ENCODE results near the gene NTRK3. TPM values are rescaled to one million over a fixed set of nuclear protein-coding genes. Genes with fewer than 3 reads are reported as not detected.

NTRK3 gene
- total RNA-seq, 2 experiments from 2014 or later: not detected

- POLR2A ChIA-PET: no interaction called here
- Mint-ChIP-seq H3K9me3 (ENCODE audit: insufficient read depth) (no peaks in the 10 kb centered on the region), H3K27ac (no peak overlapping the region), H3K36me3 (ENCODE audit: low read depth) (no peaks in the 10 kb centered on the region), H3K4me3 (no peak overlapping the region), H3K4me1 (ENCODE audit: low read depth) (no peaks in the 10 kb centered on the region), H3K27me3 (ENCODE audit: low read depth) (no peaks in the 10 kb centered on the region)
- no peak for DNase-seq
- CTCF ChIA-PET: no interaction called here
- ATAC-seq: no peak
These were observed 35.9 kb downstream of the NTRK3 start for GRCh38 chr15:88220443-88221335.

- H3K36me3 Mint-ChIP-seq (ENCODE audit: low read depth): no peaks in the 10 kb centered on the region
- H3K4me1 Mint-ChIP-seq (ENCODE audit: low read depth): no peaks in the 10 kb centered on the region
- ChIA-PET POLR2A (no interaction called here), CTCF (no interaction called here)
- no peaks in the 10 kb centered on the region for H3K27me3 Mint-ChIP-seq (ENCODE audit: low read depth)
- no peaks in the 10 kb centered on the region for H3K9me3 Mint-ChIP-seq (ENCODE audit: insufficient read depth)
- DNase-seq: no peak
- H3K27ac Mint-ChIP-seq: no peak overlapping the region
- no peak overlapping the region for H3K4me3 Mint-ChIP-seq
- no peak for ATAC-seq
These were observed 36.9 kb downstream of the NTRK3 start for GRCh38 chr15:88219623-88220022.

- Mint-ChIP-seq H3K36me3 (ENCODE audit: low read depth) (no peaks in the 10 kb centered on the region), H3K9me3 (ENCODE audit: insufficient read depth) (no peaks in the 10 kb centered on the region), H3K4me3 (no peak overlapping the region), H3K4me1 (ENCODE audit: low read depth) (no peaks in the 10 kb centered on the region), H3K27me3 (ENCODE audit: low read depth) (no peaks in the 10 kb centered on the region), H3K27ac (no peak overlapping the region)
- ATAC-seq (no peak), DNase-seq (no peak)
- ChIA-PET CTCF (interaction anchor here (0.9 kb wide), 1 partner anchor 29 kb away, joined by 3 read pairs; no protein-coding TSS in a partner anchor), POLR2A (no interaction called here)
These were observed 37.9 kb downstream of the NTRK3 start for GRCh38 chr15:88218557-88219221.

GRCh38 chr15:88215066-88215648, 41.4 kb downstream of the NTRK3 start:
- ChIA-PET POLR2A (no interaction called here), CTCF (no interaction called here)
- ATAC-seq: no peak
- Mint-ChIP-seq H3K27ac (no peak overlapping the region), H3K4me3 (no peak overlapping the region), H3K9me3 (ENCODE audit: insufficient read depth) (no peaks in the 10 kb centered on the region), H3K4me1 (ENCODE audit: low read depth) (no peaks in the 10 kb centered on the region), H3K36me3 (ENCODE audit: low read depth) (no peaks in the 10 kb centered on the region), H3K27me3 (ENCODE audit: low read depth) (peaks cover 5% of the 10 kb centered on the region)
- DNase-seq: no peak

GRCh38 chr15:88209111-88209510, 47.4 kb downstream of the NTRK3 start:
- no peak overlapping the region for H3K4me3 Mint-ChIP-seq
- no peaks in the 10 kb centered on the region for H3K36me3 Mint-ChIP-seq (ENCODE audit: low read depth)
- no peaks in the 10 kb centered on the region for H3K4me1 Mint-ChIP-seq (ENCODE audit: low read depth)
- H3K27ac Mint-ChIP-seq: no peak overlapping the region
- DNase-seq (no peak), ATAC-seq (no peak)
- CTCF ChIA-PET: no interaction called here
- POLR2A ChIA-PET: no interaction called here
- no peaks in the 10 kb centered on the region for H3K9me3 Mint-ChIP-seq (ENCODE audit: insufficient read depth)
- peaks cover 18% of the 10 kb centered on the region for H3K27me3 Mint-ChIP-seq (ENCODE audit: low read depth)

- CTCF ChIA-PET: no interaction called here
- Mint-ChIP-seq H3K9me3 (ENCODE audit: insufficient read depth) (no peaks in the 10 kb centered on the region), H3K36me3 (ENCODE audit: low read depth) (no peaks in the 10 kb centered on the region), H3K27ac (no peak overlapping the region), H3K4me1 (ENCODE audit: low read depth) (no peaks in the 10 kb centered on the region), H3K4me3 (no peak overlapping the region), H3K27me3 (ENCODE audit: low read depth) (peaks cover 18% of the 10 kb centered on the region)
- POLR2A ChIA-PET: no interaction called here
- ATAC-seq (no peak), DNase-seq (no peak)
These were observed 48.1 kb downstream of the NTRK3 start for GRCh38 chr15:88208396-88208795.

- no peaks in the 10 kb centered on the region for H3K9me3 Mint-ChIP-seq (ENCODE audit: insufficient read depth)
- ATAC-seq: no peak
- no peak overlapping the region for H3K4me3 Mint-ChIP-seq
- CTCF ChIA-PET: no interaction called here
- H3K27me3 Mint-ChIP-seq (ENCODE audit: low read depth): peaks cover 18% of the 10 kb centered on the region
- no peak for DNase-seq
- H3K27ac Mint-ChIP-seq: no peak overlapping the region
- H3K36me3 Mint-ChIP-seq (ENCODE audit: low read depth): no peaks in the 10 kb centered on the region
- H3K4me1 Mint-ChIP-seq (ENCODE audit: low read depth): no peaks in the 10 kb centered on the region
- POLR2A ChIA-PET: interaction anchor here (0.7 kb wide), 1 partner anchor 264 kb away, joined by 3 read pairs; no protein-coding TSS in a partner anchor
These were observed 49.0 kb downstream of the NTRK3 start for GRCh38 chr15:88207565-88207964.

- Mint-ChIP-seq H3K36me3 (ENCODE audit: low read depth) (no peaks in the 10 kb centered on the region), H3K9me3 (ENCODE audit: insufficient read depth) (no peaks in the 10 kb centered on the region), H3K4me1 (ENCODE audit: low read depth) (no peaks in the 10 kb centered on the region), H3K27me3 (ENCODE audit: low read depth) (peaks cover 8% of the 10 kb centered on the region), H3K4me3 (no peak overlapping the region), H3K27ac (no peak overlapping the region)
- CTCF ChIA-PET: no interaction called here
- ATAC-seq (no peak), DNase-seq (no peak)
- POLR2A ChIA-PET: no interaction called here
These were observed 52.0 kb downstream of the NTRK3 start for GRCh38 chr15:88204584-88204983.

GRCh38 chr15:88202231-88202630, 54.3 kb downstream of the NTRK3 start:
- POLR2A ChIA-PET: no interaction called here
- CTCF ChIA-PET: no interaction called here
- Mint-ChIP-seq H3K36me3 (ENCODE audit: low read depth) (no peaks in the 10 kb centered on the region), H3K27me3 (ENCODE audit: low read depth) (no peaks in the 10 kb centered on the region), H3K4me3 (no peak overlapping the region), H3K9me3 (ENCODE audit: insufficient read depth) (no peaks in the 10 kb centered on the region), H3K4me1 (ENCODE audit: low read depth) (no peaks in the 10 kb centered on the region), H3K27ac (no peak overlapping the region)
- no peak for ATAC-seq
- no peak for DNase-seq

- no peaks in the 10 kb centered on the region for H3K4me1 Mint-ChIP-seq (ENCODE audit: low read depth)
- no peaks in the 10 kb centered on the region for H3K36me3 Mint-ChIP-seq (ENCODE audit: low read depth)
- DNase-seq: no peak
- ChIA-PET CTCF (no interaction called here), POLR2A (no interaction called here)
- no peak overlapping the region for H3K27ac Mint-ChIP-seq
- ATAC-seq: no peak
- no peak overlapping the region for H3K4me3 Mint-ChIP-seq
- H3K9me3 Mint-ChIP-seq (ENCODE audit: insufficient read depth): no peaks in the 10 kb centered on the region
- no peaks in the 10 kb centered on the region for H3K27me3 Mint-ChIP-seq (ENCODE audit: low read depth)
These were observed 55.3 kb downstream of the NTRK3 start for GRCh38 chr15:88201207-88201606.

GRCh38 chr15:88196961-88197360, 59.6 kb downstream of the NTRK3 start:
- DNase-seq (no peak), ATAC-seq (no peak)
- CTCF ChIA-PET: no interaction called here
- H3K36me3 Mint-ChIP-seq (ENCODE audit: low read depth): no peaks in the 10 kb centered on the region
- H3K27me3 Mint-ChIP-seq (ENCODE audit: low read depth): no peaks in the 10 kb centered on the region
- H3K4me3 Mint-ChIP-seq: no peak overlapping the region
- no peak overlapping the region for H3K27ac Mint-ChIP-seq
- H3K9me3 Mint-ChIP-seq (ENCODE audit: insufficient read depth): no peaks in the 10 kb centered on the region
- POLR2A ChIA-PET: no interaction called here
- no peaks in the 10 kb centered on the region for H3K4me1 Mint-ChIP-seq (ENCODE audit: low read depth)

- DNase-seq (no peak), ATAC-seq (no peak)
- no peaks in the 10 kb centered on the region for H3K36me3 Mint-ChIP-seq (ENCODE audit: low read depth)
- POLR2A ChIA-PET: no interaction called here
- no peaks in the 10 kb centered on the region for H3K27me3 Mint-ChIP-seq (ENCODE audit: low read depth)
- no peaks in the 10 kb centered on the region for H3K4me1 Mint-ChIP-seq (ENCODE audit: low read depth)
- no peak overlapping the region for H3K27ac Mint-ChIP-seq
- H3K4me3 Mint-ChIP-seq: no peak overlapping the region
- CTCF ChIA-PET: no interaction called here
- no peaks in the 10 kb centered on the region for H3K9me3 Mint-ChIP-seq (ENCODE audit: insufficient read depth)
These were observed 62.4 kb downstream of the NTRK3 start for GRCh38 chr15:88194162-88194561.
